Measurements from ENCODE around the gene RPH3AL. TPM values are rescaled to one million over a fixed set of nuclear protein-coding genes. Genes with fewer than 3 reads are reported as not detected.

RPH3AL gene
- total RNA-seq, 1 experiment from 2014 or later = 26.0 TPM

- Histone ChIP-seq H3K9me3 (ENCODE audit: insufficient read depth, low read depth) (no peaks in the 10 kb centered on the region), H3K79me2 (ENCODE audit: low read depth) (no peaks in the 10 kb centered on the region), H3K4me2 (no peak overlapping the region), H3K27me3 (ENCODE audit: insufficient read depth, low read depth) (peaks cover 59% of the 10 kb centered on the region), H4K20me1 (ENCODE audit: insufficient read depth) (no peaks in the 10 kb centered on the region), H3K4me3 (no peak overlapping the region), H3K9me2 (ENCODE audit: insufficient read depth) (no peaks in the 10 kb centered on the region), H3F3A (ENCODE audit: insufficient read depth, low read depth) (no peaks in the 10 kb centered on the region), H3K27ac (no peak overlapping the region), H3K4me1 (replicated peaks; ENCODE audit: insufficient read depth) (no peaks in the 10 kb centered on the region), H3K36me3 (ENCODE audit: low read depth) (no peaks in the 10 kb centered on the region), H2AFZ (no peak overlapping the region)
- ChIA-PET CTCF (no interaction called here), POLR2A (ENCODE audit: unreplicated experiment) (no interaction called here)
- no TSS peak for BruUV-seq (replicated peaks)
- no peak for DNase-seq
- no peak for TF ChIP-seq CTCF (conservative IDR thresholded peaks at IDR 0.05)
- TF ChIP-seq EZH2 (IDR thresholded peaks at IDR 0.05; ENCODE audit: low read depth) = no peak
- intact Hi-C loops (cut with micrococcal nuclease; ENCODE audit: unreplicated experiment) = no loop called here
Observed at GRCh38 chr17:193426-193810, 159.2 kb downstream of the RPH3AL start.

- no peak overlapping the region for H3K4me3 ChIP-seq
- POLR2A ChIA-PET (ENCODE audit: unreplicated experiment) = no interaction called here
- no peak for TF ChIP-seq CTCF (conservative IDR thresholded peaks at IDR 0.05)
- no peak for TF ChIP-seq EZH2 (IDR thresholded peaks at IDR 0.05; ENCODE audit: low read depth)
- no peak for DNase-seq
- peaks cover 53% of the 10 kb centered on the region for H3K27me3 ChIP-seq (ENCODE audit: insufficient read depth, low read depth)
- BruUV-seq (replicated peaks) = no TSS peak
- no peaks in the 10 kb centered on the region for H3K9me3 ChIP-seq (ENCODE audit: insufficient read depth, low read depth)
- intact Hi-C loops (cut with micrococcal nuclease; ENCODE audit: unreplicated experiment) = no loop called here
- no peak overlapping the region for H3K27ac ChIP-seq
- CTCF ChIA-PET = no interaction called here
- no peak overlapping the region for H3K4me2 ChIP-seq
- no peaks in the 10 kb centered on the region for H3K36me3 ChIP-seq (ENCODE audit: low read depth)
- H3K9me2 ChIP-seq (ENCODE audit: insufficient read depth) = no peaks in the 10 kb centered on the region
- no peaks in the 10 kb centered on the region for H3F3A ChIP-seq (ENCODE audit: insufficient read depth, low read depth)
- H3K4me1 ChIP-seq (replicated peaks; ENCODE audit: insufficient read depth) = no peaks in the 10 kb centered on the region
- H4K20me1 ChIP-seq (ENCODE audit: insufficient read depth) = no peaks in the 10 kb centered on the region
- no peak overlapping the region for H2AFZ ChIP-seq
- H3K79me2 ChIP-seq (ENCODE audit: low read depth) = no peaks in the 10 kb centered on the region
Observed at GRCh38 chr17:192666-193425, 159.8 kb downstream of the RPH3AL start.

GRCh38 chr17:189444-189843 lies 163.2 kb downstream of the RPH3AL start:
- ChIA-PET POLR2A (ENCODE audit: unreplicated experiment) (no interaction called here), CTCF (no interaction called here)
- Histone ChIP-seq H3K9me3 (ENCODE audit: insufficient read depth, low read depth) (no peaks in the 10 kb centered on the region), H3K9me2 (ENCODE audit: insufficient read depth) (no peaks in the 10 kb centered on the region), H3K4me1 (replicated peaks; ENCODE audit: insufficient read depth) (no peaks in the 10 kb centered on the region), H3K4me2 (no peak overlapping the region), H3F3A (ENCODE audit: insufficient read depth, low read depth) (no peaks in the 10 kb centered on the region), H3K27ac (no peak overlapping the region), H3K36me3 (ENCODE audit: low read depth) (no peaks in the 10 kb centered on the region), H4K20me1 (ENCODE audit: insufficient read depth) (no peaks in the 10 kb centered on the region), H2AFZ (no peak overlapping the region), H3K79me2 (ENCODE audit: low read depth) (no peaks in the 10 kb centered on the region), H3K4me3 (no peak overlapping the region), H3K27me3 (ENCODE audit: insufficient read depth, low read depth) (peaks cover 51% of the 10 kb centered on the region)
- intact Hi-C loops (cut with micrococcal nuclease; ENCODE audit: unreplicated experiment) = no loop called here
- no peak for TF ChIP-seq CTCF (conservative IDR thresholded peaks at IDR 0.05)
- TF ChIP-seq EZH2 (IDR thresholded peaks at IDR 0.05; ENCODE audit: low read depth) = no peak
- BruUV-seq (replicated peaks) = no TSS peak
- no peak for DNase-seq
